GM12878 (cell line): ENCODE results near the gene SUSD6. TPM values are rescaled to one million over a fixed set of nuclear protein-coding genes. Genes with fewer than 3 reads are reported as not detected.

ENCODE experiments used
- ASH2L ChIP-seq: fragments of 300-600, 200-600 bp; sonication (generic); IDR thresholded peaks from 2 replicates; pipeline ENCODE4 v1.6.1; 2017; ENCODE audit warnings: low read depth, mild to moderate bottlenecking, borderline replicate concordance
- CBX3 ChIP-seq: fragments of 200-600 bp; sonication (generic); IDR thresholded peaks from 2 replicates; pipeline ENCODE4 v1.6.1; 2016; ENCODE audit warnings: low read depth, borderline replicate concordance
- CHD2 ChIP-seq: IDR thresholded peaks from 2 replicates; pipeline ENCODE4 v1.6.1; 2011; ENCODE audit warnings: low read depth, low read length, improper control_type of control experiment, borderline replicate concordance
- FOS ChIP-seq: IDR thresholded peaks from 3 replicates; pipeline ENCODE4 v1.6.1; 2011; ENCODE audit warnings: borderline replicate concordance; ENCODE audit not compliant: insufficient read length; ENCODE audit errors: extremely low read depth
- IKZF1 ChIP-seq: fragments of 450-650 bp; conservative IDR thresholded peaks from 2 replicates; pipeline ENCODE4 v1.6.1; 2017; ENCODE audit warnings: antibody characterized with exemption, mild to moderate bottlenecking
- MEF2A ChIP-seq: IDR thresholded peaks from 2 replicates; pipeline ENCODE4 v1.6.1; 2011; ENCODE audit warnings: low read depth, mild to moderate bottlenecking, low read length, moderate library complexity; ENCODE audit not compliant: insufficient read depth
- NFIC ChIP-seq: IDR thresholded peaks from 2 replicates; pipeline ENCODE4 v1.6.1; 2012; ENCODE audit warnings: low read depth, mild to moderate bottlenecking, inconsistent platforms, low read length, moderate library complexity
- POLR2AphosphoS5 ChIP-seq: IDR thresholded peaks from 2 replicates; pipeline ENCODE4 v1.6.1; 2011; ENCODE audit warnings: mild to moderate bottlenecking, low read length, inconsistent platforms
- RB1 ChIP-seq: fragments of 450-650 bp; formaldehyde crosslinking; IDR thresholded peaks from 2 replicates; pipeline ENCODE4 v1.6.1; 2017; ENCODE audit warnings: mild to moderate bottlenecking, borderline replicate concordance
- RCOR1 ChIP-seq: conservative IDR thresholded peaks from 2 replicates; pipeline ENCODE4 v1.6.1; 2012; ENCODE audit warnings: low read depth, low read length, improper control_type of control experiment
- USF1 ChIP-seq: IDR thresholded peaks from 2 replicates; pipeline ENCODE4 v1.6.1; 2011; ENCODE audit warnings: borderline replicate concordance, low read depth, mild to moderate bottlenecking, moderate library complexity, mixed read lengths, low read length; ENCODE audit not compliant: insufficient read depth; ENCODE audit errors: extremely low read length
- ZBED1 ChIP-seq: IDR thresholded peaks from 2 replicates; pipeline ENCODE4 v1.6.1; 2016; ENCODE audit warnings: borderline replicate concordance
- polyA plus RNA-seq, 11 experiments: library from polyadenylated mRNA; depleted of rRNA in 4 of 11; unstranded in 6 of 11; stranded (reverse) in 5 of 11; fragments of >200 nt; fragmentation: Nextera tagmentation in 4 of 11; fragmentation: Illumina TruSeq in 1 of 11; extraction: Ambion mirVana in 4 of 11; extraction: Trizol in 1 of 11; gene quantifications; 1 replicate in 1 of 11; 2 replicates in 10 of 11; pipeline versions ENCODE4 v1.2.1 to v1.2.3, GENCODE V29; 2011 to 2016; ENCODE audit warnings: inconsistent platforms in 2 of 11, missing spikeins in 2 of 11, low read depth in 1 of 11
- total RNA-seq, 4 experiments: library from RNA; depleted of rRNA in 3 of 4; stranded (reverse); fragments of >200 nt in 3 of 4; fragmentation: Illumina TruSeq in 1 of 4; extraction: Trizol in 1 of 4; gene quantifications; 2 replicates each; pipeline versions ENCODE4 v1.2.1 to v1.2.3, GENCODE V29; 2013 to 2021
- TF ChIP-seq, protein P1 (sequence below): IDR thresholded peaks from 2 replicates; pipeline ENCODE4 v1.6.1; 2012; ENCODE audit warnings: low read length, inconsistent platforms
- TF ChIP-seq, protein P2 (sequence below): fragments of 450-650 bp; formaldehyde crosslinking; IDR thresholded peaks from 2 replicates; pipeline ENCODE4 v1.4.0; 2022; ENCODE audit warnings: mild to moderate bottlenecking, moderate library complexity
- TF ChIP-seq, protein P3 (sequence below): IDR thresholded peaks from 2 replicates; pipeline ENCODE4 v1.6.1; 2012; ENCODE audit warnings: improper control_type of control experiment, low read depth, low read length; ENCODE audit not compliant: insufficient replicate concordance

The SUSD6 gene
- total and polyA plus RNA-seq, 10 of the 15 experiments (the other 5 are each of a cell fraction or from before 2014, with no cell fraction given), result 6.6 to 39.8 (median 20.2) TPM

DNA sequence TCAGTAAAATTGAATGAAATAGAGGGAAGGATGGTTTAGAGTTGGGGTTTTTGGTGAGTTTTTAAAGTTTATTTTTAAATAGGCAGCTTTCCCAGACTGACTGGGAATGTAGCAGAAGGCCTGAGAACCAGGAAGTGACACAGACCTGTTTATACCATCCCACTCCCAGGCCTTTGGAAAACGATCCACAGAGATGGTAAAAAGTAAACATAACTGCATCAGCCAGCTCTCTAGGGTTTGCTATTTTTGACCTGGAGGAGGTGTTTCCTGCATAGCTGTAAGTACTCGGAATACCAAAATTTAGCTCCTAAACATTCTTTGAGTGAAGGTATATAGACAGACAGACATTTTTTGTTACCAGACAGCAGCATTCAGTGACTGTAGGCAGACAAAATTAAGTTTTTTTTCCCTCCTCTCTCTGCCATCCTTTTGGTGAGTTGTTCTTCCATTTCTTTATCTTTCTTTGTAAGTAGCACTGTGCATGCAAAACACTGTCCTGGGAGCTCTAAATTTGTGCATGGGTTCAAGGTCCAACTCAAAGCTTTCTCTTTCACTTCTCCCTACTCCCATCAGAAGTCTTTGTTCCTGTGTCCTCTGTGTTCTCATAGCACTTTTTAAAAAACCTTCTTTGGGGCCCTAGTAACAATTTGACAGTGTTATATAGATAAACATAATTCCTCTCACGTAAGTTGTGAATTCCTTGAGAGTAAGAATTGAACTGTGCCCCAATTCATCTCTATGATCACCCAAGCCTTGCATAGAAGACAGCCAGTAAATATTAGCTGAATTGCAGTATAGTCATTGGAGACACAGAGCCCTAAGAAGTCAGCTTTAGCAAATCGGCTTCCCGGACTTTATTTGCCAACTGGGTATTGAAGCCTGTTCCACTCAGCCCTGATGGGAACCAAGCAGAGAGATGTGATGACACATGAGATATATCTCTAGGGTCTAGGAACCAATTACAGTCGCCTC is 37.4 kb downstream of the SUSD6 start (continued):
- no peak for TF ChIP-seq USF1
- TF ChIP-seq RB1, result no peak
- no peak for TF ChIP-seq CBX3
- TF ChIP-seq RCOR1, result no peak
- TF ChIP-seq NFIC, result 0 out of 2 replicates have a peak, but pooled peaks have one; percentile 33
- no peak for TF ChIP-seq FOS
- TF ChIP-seq, protein P1, sequence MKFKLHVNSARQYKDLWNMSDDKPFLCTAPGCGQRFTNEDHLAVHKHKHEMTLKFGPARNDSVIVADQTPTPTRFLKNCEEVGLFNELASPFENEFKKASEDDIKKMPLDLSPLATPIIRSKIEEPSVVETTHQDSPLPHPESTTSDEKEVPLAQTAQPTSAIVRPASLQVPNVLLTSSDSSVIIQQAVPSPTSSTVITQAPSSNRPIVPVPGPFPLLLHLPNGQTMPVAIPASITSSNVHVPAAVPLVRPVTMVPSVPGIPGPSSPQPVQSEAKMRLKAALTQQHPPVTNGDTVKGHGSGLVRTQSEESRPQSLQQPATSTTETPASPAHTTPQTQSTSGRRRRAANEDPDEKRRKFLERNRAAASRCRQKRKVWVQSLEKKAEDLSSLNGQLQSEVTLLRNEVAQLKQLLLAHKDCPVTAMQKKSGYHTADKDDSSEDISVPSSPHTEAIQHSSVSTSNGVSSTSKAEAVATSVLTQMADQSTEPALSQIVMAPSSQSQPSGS, result no peak; the same call in 1 of the 2 replicates
- TF ChIP-seq IKZF1, result peak; percentile 70; the same call in 1 of the 2 replicates
- no peak for TF ChIP-seq POLR2AphosphoS5
- TF ChIP-seq, protein P2, sequence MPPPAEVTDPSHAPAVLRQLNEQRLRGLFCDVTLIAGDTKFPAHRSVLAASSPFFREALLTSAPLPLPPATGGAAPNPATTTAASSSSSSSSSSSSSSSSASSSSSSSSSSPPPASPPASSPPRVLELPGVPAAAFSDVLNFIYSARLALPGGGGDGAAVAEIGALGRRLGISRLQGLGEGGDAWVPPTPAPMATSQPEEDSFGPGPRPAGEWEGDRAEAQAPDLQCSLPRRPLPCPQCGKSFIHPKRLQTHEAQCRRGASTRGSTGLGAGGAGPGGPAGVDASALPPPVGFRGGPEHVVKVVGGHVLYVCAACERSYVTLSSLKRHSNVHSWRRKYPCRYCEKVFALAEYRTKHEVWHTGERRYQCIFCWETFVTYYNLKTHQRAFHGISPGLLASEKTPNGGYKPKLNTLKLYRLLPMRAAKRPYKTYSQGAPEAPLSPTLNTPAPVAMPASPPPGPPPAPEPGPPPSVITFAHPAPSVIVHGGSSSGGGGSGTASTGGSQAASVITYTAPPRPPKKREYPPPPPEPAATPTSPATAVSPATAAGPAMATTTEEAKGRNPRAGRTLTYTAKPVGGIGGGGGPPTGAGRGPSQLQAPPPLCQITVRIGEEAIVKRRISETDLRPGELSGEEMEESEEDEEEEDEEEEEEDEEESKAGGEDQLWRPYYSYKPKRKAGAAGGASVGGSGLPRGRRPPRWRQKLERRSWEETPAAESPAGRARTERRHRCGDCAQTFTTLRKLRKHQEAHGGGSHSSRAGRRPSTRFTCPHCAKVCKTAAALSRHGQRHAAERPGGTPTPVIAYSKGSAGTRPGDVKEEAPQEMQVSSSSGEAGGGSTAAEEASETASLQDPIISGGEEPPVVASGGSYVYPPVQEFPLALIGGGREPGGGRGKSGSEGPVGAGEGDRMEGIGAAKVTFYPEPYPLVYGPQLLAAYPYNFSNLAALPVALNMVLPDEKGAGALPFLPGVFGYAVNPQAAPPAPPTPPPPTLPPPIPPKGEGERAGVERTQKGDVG (CRISPR knock-in tag), result no peak
- 0 out of 2 replicates have a peak, but pooled peaks have one; percentile 30 for TF ChIP-seq ZBED1
- 0 out of 2 replicates have a peak, but pooled peaks have one; percentile 9 for TF ChIP-seq MEF2A
- TF ChIP-seq, protein P3, sequence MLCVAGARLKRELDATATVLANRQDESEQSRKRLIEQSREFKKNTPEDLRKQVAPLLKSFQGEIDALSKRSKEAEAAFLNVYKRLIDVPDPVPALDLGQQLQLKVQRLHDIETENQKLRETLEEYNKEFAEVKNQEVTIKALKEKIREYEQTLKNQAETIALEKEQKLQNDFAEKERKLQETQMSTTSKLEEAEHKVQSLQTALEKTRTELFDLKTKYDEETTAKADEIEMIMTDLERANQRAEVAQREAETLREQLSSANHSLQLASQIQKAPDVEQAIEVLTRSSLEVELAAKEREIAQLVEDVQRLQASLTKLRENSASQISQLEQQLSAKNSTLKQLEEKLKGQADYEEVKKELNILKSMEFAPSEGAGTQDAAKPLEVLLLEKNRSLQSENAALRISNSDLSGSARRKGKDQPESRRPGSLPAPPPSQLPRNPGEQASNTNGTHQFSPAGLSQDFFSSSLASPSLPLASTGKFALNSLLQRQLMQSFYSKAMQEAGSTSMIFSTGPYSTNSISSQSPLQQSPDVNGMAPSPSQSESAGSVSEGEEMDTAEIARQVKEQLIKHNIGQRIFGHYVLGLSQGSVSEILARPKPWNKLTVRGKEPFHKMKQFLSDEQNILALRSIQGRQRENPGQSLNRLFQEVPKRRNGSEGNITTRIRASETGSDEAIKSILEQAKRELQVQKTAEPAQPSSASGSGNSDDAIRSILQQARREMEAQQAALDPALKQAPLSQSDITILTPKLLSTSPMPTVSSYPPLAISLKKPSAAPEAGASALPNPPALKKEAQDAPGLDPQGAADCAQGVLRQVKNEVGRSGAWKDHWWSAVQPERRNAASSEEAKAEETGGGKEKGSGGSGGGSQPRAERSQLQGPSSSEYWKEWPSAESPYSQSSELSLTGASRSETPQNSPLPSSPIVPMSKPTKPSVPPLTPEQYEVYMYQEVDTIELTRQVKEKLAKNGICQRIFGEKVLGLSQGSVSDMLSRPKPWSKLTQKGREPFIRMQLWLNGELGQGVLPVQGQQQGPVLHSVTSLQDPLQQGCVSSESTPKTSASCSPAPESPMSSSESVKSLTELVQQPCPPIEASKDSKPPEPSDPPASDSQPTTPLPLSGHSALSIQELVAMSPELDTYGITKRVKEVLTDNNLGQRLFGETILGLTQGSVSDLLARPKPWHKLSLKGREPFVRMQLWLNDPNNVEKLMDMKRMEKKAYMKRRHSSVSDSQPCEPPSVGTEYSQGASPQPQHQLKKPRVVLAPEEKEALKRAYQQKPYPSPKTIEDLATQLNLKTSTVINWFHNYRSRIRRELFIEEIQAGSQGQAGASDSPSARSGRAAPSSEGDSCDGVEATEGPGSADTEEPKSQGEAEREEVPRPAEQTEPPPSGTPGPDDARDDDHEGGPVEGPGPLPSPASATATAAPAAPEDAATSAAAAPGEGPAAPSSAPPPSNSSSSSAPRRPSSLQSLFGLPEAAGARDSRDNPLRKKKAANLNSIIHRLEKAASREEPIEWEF, result no peak
- TF ChIP-seq ASH2L, result no peak
- TF ChIP-seq CHD2, result peak; percentile 42; the same call in 1 of the 2 replicates
